ENCODE measurements around the gene NUMBL. TPM values are rescaled to one million over a fixed set of nuclear protein-coding genes. Genes with fewer than 3 reads are reported as not detected.

Gene NUMBL
- total RNA-seq, 1 experiment from 2014 or later, result 41.7 TPM

GRCh38 chr19:40709817-40710216, 19.4 kb upstream of the NUMBL start:
- no peak overlapping the region for H3K27ac ChIP-seq (ENCODE audit: low read depth, low read length)
- no peak overlapping the region for H3K9ac ChIP-seq (ENCODE audit: low read length)
- peaks cover 4% of the 10 kb centered on the region; the same call in 1 of the 2 replicates for H3K79me2 ChIP-seq (ENCODE audit: insufficient read depth, low read length)
- no peaks in the 10 kb centered on the region for H4K20me1 ChIP-seq (ENCODE audit: insufficient read depth)
- peaks cover 4 to 10% of the 10 kb centered on the region in 2 experiments; a peak in 3 of 4 replicates for H3K4me1 ChIP-seq (ENCODE audit: control insufficient read depth in 1 of 2, insufficient read depth in 2 of 2, low read length in 2 of 2)
- H3K9me3 ChIP-seq (ENCODE audit: control insufficient read depth in 1 of 2, insufficient read depth in 1 of 2, low read depth in 1 of 2, low read length in 2 of 2), result no peaks in the 10 kb centered on the region
- POLR2A ChIA-PET, result no interaction called here
- no peak for TF ChIP-seq EZH2 (IDR thresholded peaks at IDR 0.05)
- no peak for TF ChIP-seq POLR2A (IDR thresholded peaks at IDR 0.05; ENCODE audit: borderline replicate concordance, extremely low read depth, insufficient read depth, insufficient read length)
- no peak for TF ChIP-seq CBX3 (IDR thresholded peaks at IDR 0.05; ENCODE audit: low read depth)
- no peak for TF ChIP-seq JUND (IDR thresholded peaks at IDR 0.05)
- TF ChIP-seq EZH2phosphoT487 (IDR thresholded peaks at IDR 0.05; ENCODE audit: borderline replicate concordance), result no peak
- no peak for TF ChIP-seq SIN3A (IDR thresholded peaks at IDR 0.05; ENCODE audit: low read depth)
- RAD21 ChIA-PET (ENCODE audit: low non-redundant PET in 1 of 2, low total read pairs in 2 of 2, uncharacterized antibody in 2 of 2, unreplicated experiment in 2 of 2), result no interaction called here
- H3K36me3 ChIP-seq (ENCODE audit: control insufficient read depth in 1 of 2, insufficient read depth in 2 of 2, low read length in 2 of 2), result peaks cover 10 to 12% of the 10 kb centered on the region in 2 experiments
- no peaks in the 10 kb centered on the region for H3K9me2 ChIP-seq (ENCODE audit: insufficient read depth)
- H3K27me3 ChIP-seq (ENCODE audit: insufficient read depth, low read length), result no peaks in the 10 kb centered on the region
- no peak overlapping the region for H3K4me3 ChIP-seq (replicated peaks in 1 of 2; ENCODE audit: low read depth in 1 of 2, low read length in 2 of 2)
- H2AFZ ChIP-seq (ENCODE audit: low read depth, low read length, poor library complexity, severe bottlenecking), result no peak overlapping the region
- CTCF ChIA-PET, result no interaction called here
- ATAC-seq (no peak), DNase-seq (ENCODE audit: low read depth, low spot score) (no peak)
- intact Hi-C loops (cut with micrococcal nuclease), result no loop called here
- BruUV-seq (replicated peaks), result no TSS peak
- no peak overlapping the region for H3K4me2 ChIP-seq (ENCODE audit: low read length)

DNA sequence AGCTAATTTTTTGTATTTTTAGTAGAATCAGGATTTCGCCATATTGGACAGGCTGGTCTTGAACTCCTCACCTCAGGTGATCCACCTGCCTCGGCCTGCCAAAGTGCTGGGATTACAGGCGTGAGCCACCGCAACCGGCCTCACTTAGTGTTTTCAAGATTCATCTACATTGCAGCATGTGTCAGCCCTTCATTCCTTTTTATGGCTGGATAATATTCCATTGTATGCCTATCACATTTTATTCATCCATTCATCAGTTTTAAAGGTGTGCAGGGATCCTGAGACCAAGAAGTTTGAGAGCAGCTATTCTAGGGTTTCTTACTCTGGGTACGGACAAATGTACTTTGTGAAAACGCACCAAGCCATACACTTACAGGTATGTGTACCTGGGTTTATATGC, 17.2 kb upstream of the NUMBL start:
- POLR2A ChIA-PET, result interaction anchor here (1.3 kb wide), 1 partner anchor 9 kb away, joined by 4 read pairs; the partner anchor contains the start of genes COQ8B and ITPKC
- intact Hi-C loops (cut with micrococcal nuclease), result no loop called here
- Histone ChIP-seq H3K4me3 (replicated peaks in 1 of 2; ENCODE audit: low read depth in 1 of 2, low read length in 2 of 2) (no peak overlapping the region), H3K4me2 (ENCODE audit: low read length) (no peak overlapping the region), H3K9me2 (ENCODE audit: insufficient read depth) (no peaks in the 10 kb centered on the region), H2AFZ (ENCODE audit: low read depth, low read length, poor library complexity, severe bottlenecking) (no peak overlapping the region), H3K36me3 (ENCODE audit: control insufficient read depth in 1 of 2, insufficient read depth in 2 of 2, low read length in 2 of 2) (peaks cover 15 to 18% of the 10 kb centered on the region in 2 experiments), H3K27ac (ENCODE audit: low read depth, low read length) (no peak overlapping the region), H3K4me1 (ENCODE audit: control insufficient read depth in 1 of 2, insufficient read depth in 2 of 2, low read length in 2 of 2) (no peaks in the 10 kb centered on the region), H3K9ac (ENCODE audit: low read length) (no peak overlapping the region), H4K20me1 (ENCODE audit: insufficient read depth) (no peaks in the 10 kb centered on the region), H3K79me2 (ENCODE audit: insufficient read depth, low read length) (no peaks in the 10 kb centered on the region), H3K27me3 (ENCODE audit: insufficient read depth, low read length) (no peaks in the 10 kb centered on the region), H3K9me3 (ENCODE audit: control insufficient read depth in 1 of 2, insufficient read depth in 1 of 2, low read depth in 1 of 2, low read length in 2 of 2) (no peaks in the 10 kb centered on the region)
- no peak for DNase-seq (ENCODE audit: low read depth, low spot score)
- TF ChIP-seq EZH2phosphoT487 (IDR thresholded peaks at IDR 0.05; ENCODE audit: borderline replicate concordance), result no peak
- TF ChIP-seq FOSL1 (IDR thresholded peaks at IDR 0.05; ENCODE audit: low read depth), result no peak
- RAD21 ChIA-PET (ENCODE audit: low non-redundant PET in 1 of 2, low total read pairs in 2 of 2, uncharacterized antibody in 2 of 2, unreplicated experiment in 2 of 2), result no interaction called here
- no peak for ATAC-seq
- no TSS peak for BruUV-seq (replicated peaks)
- CTCF ChIA-PET, result no interaction called here

Data from HCT116 (cell line).